ENCODE results near the gene UGGT2.

DNA sequence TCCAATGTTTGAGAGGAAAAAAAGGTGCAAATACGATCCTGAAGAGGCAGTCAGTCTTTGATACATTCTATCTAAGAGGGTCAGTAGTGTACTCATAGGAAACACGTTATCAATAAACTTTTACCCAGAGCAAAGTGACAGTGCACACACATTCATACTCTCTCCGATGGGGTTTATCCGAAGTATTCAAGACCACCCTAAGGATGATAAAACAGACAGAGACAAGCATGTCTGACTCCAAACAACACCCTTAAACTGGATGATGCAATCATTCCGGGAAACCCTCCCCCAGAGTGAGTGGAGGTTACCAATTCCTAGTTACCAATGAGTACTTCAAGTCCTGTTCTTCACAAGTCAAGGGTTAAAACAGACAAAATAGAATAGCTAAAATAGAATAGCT lies 297.1 kb downstream of the UGGT2 start:
- TF ChIP-seq, protein P1, sequence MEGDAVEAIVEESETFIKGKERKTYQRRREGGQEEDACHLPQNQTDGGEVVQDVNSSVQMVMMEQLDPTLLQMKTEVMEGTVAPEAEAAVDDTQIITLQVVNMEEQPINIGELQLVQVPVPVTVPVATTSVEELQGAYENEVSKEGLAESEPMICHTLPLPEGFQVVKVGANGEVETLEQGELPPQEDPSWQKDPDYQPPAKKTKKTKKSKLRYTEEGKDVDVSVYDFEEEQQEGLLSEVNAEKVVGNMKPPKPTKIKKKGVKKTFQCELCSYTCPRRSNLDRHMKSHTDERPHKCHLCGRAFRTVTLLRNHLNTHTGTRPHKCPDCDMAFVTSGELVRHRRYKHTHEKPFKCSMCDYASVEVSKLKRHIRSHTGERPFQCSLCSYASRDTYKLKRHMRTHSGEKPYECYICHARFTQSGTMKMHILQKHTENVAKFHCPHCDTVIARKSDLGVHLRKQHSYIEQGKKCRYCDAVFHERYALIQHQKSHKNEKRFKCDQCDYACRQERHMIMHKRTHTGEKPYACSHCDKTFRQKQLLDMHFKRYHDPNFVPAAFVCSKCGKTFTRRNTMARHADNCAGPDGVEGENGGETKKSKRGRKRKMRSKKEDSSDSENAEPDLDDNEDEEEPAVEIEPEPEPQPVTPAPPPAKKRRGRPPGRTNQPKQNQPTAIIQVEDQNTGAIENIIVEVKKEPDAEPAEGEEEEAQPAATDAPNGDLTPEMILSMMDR (IDR thresholded peaks at IDR 0.05): no peak
- TF ChIP-seq POLR2AphosphoS5 (IDR thresholded peaks at IDR 0.05): no peak

Data from esophagus muscularis mucosa (tissue), 3 donors.